Adipocyte (in vitro differentiated cells): ENCODE results near the gene ATP6V1B1.

Source experiments
- DNase-seq: peaks from one replicate; pipeline ENCODE4 v3.0.0-alpha.2; 2015; ENCODE audit warnings: low read depth
- H3K27me3 ChIP-seq: replicated peaks from 2 replicates; pipeline ENCODE4 v1.7.0; 2013; ENCODE audit warnings: mild to moderate bottlenecking, low read length, moderate library complexity; ENCODE audit not compliant: control insufficient read depth, insufficient read depth
- H3K36me3 ChIP-seq: 2 replicates; pipeline ENCODE4 v1.7.0; 2013; ENCODE audit warnings: low read length, mild to moderate bottlenecking, moderate library complexity; ENCODE audit not compliant: control insufficient read depth, insufficient read depth, severe bottlenecking
- H3K4me1 ChIP-seq: 2 replicates; pipeline ENCODE4 v1.7.0; 2013; ENCODE audit warnings: mild to moderate bottlenecking, low read length, moderate library complexity; ENCODE audit not compliant: control insufficient read depth, insufficient read depth
- H3K4me3 ChIP-seq: 2 replicates; pipeline ENCODE4 v1.7.0; 2013; ENCODE audit warnings: mild to moderate bottlenecking, low read length, moderate library complexity
- H3K9ac ChIP-seq: 2 replicates; pipeline ENCODE4 v1.7.0; 2013; ENCODE audit warnings: mild to moderate bottlenecking, low read length, moderate library complexity
- H3K9me3 ChIP-seq: 2 replicates; pipeline ENCODE4 v1.7.0; 2013; ENCODE audit warnings: mild to moderate bottlenecking, low read length, moderate library complexity; ENCODE audit not compliant: control insufficient read depth

The ATP6V1B1 gene

GRCh38 chr2:70919672-70920366 lies 15.9 kb upstream of the ATP6V1B1 start:
- Histone ChIP-seq H3K36me3 (no peaks in the 10 kb centered on the region), H3K4me3 (no peak overlapping the region), H3K9ac (no peak overlapping the region), H3K9me3 (no peaks in the 10 kb centered on the region), H3K4me1 (no peaks in the 10 kb centered on the region), H3K27me3 (no peaks in the 10 kb centered on the region)
- DNase-seq = peak; percentile 74

GRCh38 chr2:70920367-70920715 lies 15.4 kb upstream of the ATP6V1B1 start:
- no peak overlapping the region for H3K9ac ChIP-seq
- no peaks in the 10 kb centered on the region for H3K9me3 ChIP-seq
- no peaks in the 10 kb centered on the region for H3K4me1 ChIP-seq
- no peaks in the 10 kb centered on the region for H3K36me3 ChIP-seq
- no peaks in the 10 kb centered on the region for H3K27me3 ChIP-seq
- DNase-seq = no peak
- H3K4me3 ChIP-seq = no peak overlapping the region

- Histone ChIP-seq H3K9me3 (no peaks in the 10 kb centered on the region), H3K36me3 (no peaks in the 10 kb centered on the region), H3K4me3 (no peak overlapping the region), H3K4me1 (no peaks in the 10 kb centered on the region), H3K9ac (no peak overlapping the region), H3K27me3 (no peaks in the 10 kb centered on the region)
- DNase-seq = no peak
Measured at GRCh38 chr2:70921031-70921430, 14.7 kb upstream of the ATP6V1B1 start.

GRCh38 chr2:70921839-70922234 lies 13.9 kb upstream of the ATP6V1B1 start:
- H3K36me3 ChIP-seq = peaks cover 3% of the 10 kb centered on the region
- DNase-seq = no peak
- no peaks in the 10 kb centered on the region for H3K27me3 ChIP-seq
- H3K4me3 ChIP-seq = no peak overlapping the region
- H3K9me3 ChIP-seq = no peaks in the 10 kb centered on the region
- no peaks in the 10 kb centered on the region for H3K4me1 ChIP-seq
- no peak overlapping the region for H3K9ac ChIP-seq

- Histone ChIP-seq H3K27me3 (no peaks in the 10 kb centered on the region), H3K9ac (no peak overlapping the region), H3K36me3 (peaks cover 5% of the 10 kb centered on the region), H3K4me1 (no peaks in the 10 kb centered on the region), H3K9me3 (no peaks in the 10 kb centered on the region), H3K4me3 (no peak overlapping the region)
- DNase-seq = no peak
Measured at GRCh38 chr2:70922235-70923234, 13.2 kb upstream of the ATP6V1B1 start.

GRCh38 chr2:70923378-70924015 lies 12.2 kb upstream of the ATP6V1B1 start:
- no peak overlapping the region for H3K9ac ChIP-seq
- H3K4me3 ChIP-seq = no peak overlapping the region
- H3K9me3 ChIP-seq = no peaks in the 10 kb centered on the region
- peaks cover 5% of the 10 kb centered on the region for H3K36me3 ChIP-seq
- DNase-seq = no peak
- no peaks in the 10 kb centered on the region for H3K4me1 ChIP-seq
- no peaks in the 10 kb centered on the region for H3K27me3 ChIP-seq

GRCh38 chr2:70926042-70926441 lies 9.7 kb upstream of the ATP6V1B1 start:
- peaks cover 5% of the 10 kb centered on the region for H3K36me3 ChIP-seq
- H3K4me3 ChIP-seq = no peak overlapping the region
- no peak overlapping the region for H3K9ac ChIP-seq
- no peaks in the 10 kb centered on the region for H3K9me3 ChIP-seq
- H3K27me3 ChIP-seq = no peaks in the 10 kb centered on the region
- no peak for DNase-seq
- no peaks in the 10 kb centered on the region for H3K4me1 ChIP-seq

- Histone ChIP-seq H3K9me3 (no peaks in the 10 kb centered on the region), H3K36me3 (peaks cover 5% of the 10 kb centered on the region), H3K9ac (no peak overlapping the region), H3K4me1 (no peaks in the 10 kb centered on the region), H3K4me3 (no peak overlapping the region), H3K27me3 (no peaks in the 10 kb centered on the region)
- no peak for DNase-seq
Measured at GRCh38 chr2:70927138-70927537, 8.6 kb upstream of the ATP6V1B1 start.

GRCh38 chr2:70927641-70928040 lies 8.1 kb upstream of the ATP6V1B1 start:
- Histone ChIP-seq H3K9me3 (no peaks in the 10 kb centered on the region), H3K4me3 (no peak overlapping the region), H3K9ac (no peak overlapping the region), H3K27me3 (no peaks in the 10 kb centered on the region), H3K36me3 (peaks cover 5% of the 10 kb centered on the region), H3K4me1 (no peaks in the 10 kb centered on the region)
- DNase-seq = no peak

GRCh38 chr2:70928366-70928765 lies 7.3 kb upstream of the ATP6V1B1 start:
- Histone ChIP-seq H3K9me3 (no peaks in the 10 kb centered on the region), H3K4me1 (no peaks in the 10 kb centered on the region), H3K4me3 (no peak overlapping the region), H3K36me3 (peaks cover 5% of the 10 kb centered on the region), H3K27me3 (no peaks in the 10 kb centered on the region), H3K9ac (no peak overlapping the region)
- no peak for DNase-seq
